Spinal cord (tissue), 10 donors: ENCODE results near the gene ZNF618. TPM values are rescaled to one million over a fixed set of nuclear protein-coding genes. Genes with fewer than 3 reads are reported as not detected.

Experiments used
- DNase-seq, 6 donors: peaks; one replicate each; pipeline versions ENCODE4 v3.0.0 to v3.0.0-alpha.2; 2013 to 2015; ENCODE audit warnings: low spot score in 6 of 6, low read depth in 4 of 6
- H3K27ac ChIP-seq: one replicate; pipeline ENCODE4 v1.5.1; 2013; ENCODE audit warnings: low read depth, low read length, control low read depth
- H3K27me3 ChIP-seq: one replicate; pipeline ENCODE4 v1.6.1; 2013; ENCODE audit warnings: low read length; ENCODE audit not compliant: control insufficient read depth, insufficient read depth
- H3K36me3 ChIP-seq: one replicate; pipeline ENCODE4 v1.6.1; 2013; ENCODE audit warnings: low read length; ENCODE audit not compliant: control insufficient read depth, insufficient read depth
- H3K4me1 ChIP-seq: one replicate; pipeline ENCODE4 v1.6.1; 2013; ENCODE audit warnings: low read length; ENCODE audit not compliant: control insufficient read depth, insufficient read depth
- H3K4me3 ChIP-seq: one replicate; pipeline ENCODE4 v1.5.1; 2013; ENCODE audit warnings: low read depth, low read length, control low read depth
- H3K9me3 ChIP-seq: one replicate; pipeline ENCODE4 v1.6.1; 2013; ENCODE audit warnings: low read length; ENCODE audit not compliant: control insufficient read depth, insufficient read depth
- WGBS: methylation state at CpG from one replicate; pipeline ENCODE4 v1.1.5; 2013; ENCODE audit warnings: missing lambda C conversion rate; ENCODE audit not compliant: insufficient coverage; 5-methylcytosine and 5-hydroxymethylcytosine counted together
- polyA plus RNA-seq, 2 donors: library from polyadenylated mRNA; unstranded; fragments of 120-200 nt; gene quantifications; one replicate each; pipeline ENCODE4 v1.2.1, GENCODE V29; 2013; ENCODE audit not compliant: insufficient read length in 2 of 2
- total RNA-seq, 2 donors: library from RNA; depleted of rRNA in 1 of 2; stranded (reverse); fragments of 120-200 nt in 1 of 2; fragments of >200 nt in 1 of 2; gene quantifications; one replicate each; pipeline versions ENCODE4 v1.2.3 to v1.2.4, GENCODE V29; 2013 to 2014
- donor health status: healthy.

The ZNF618 gene
- total and polyA plus RNA-seq, 4 donors: 7.7 to 17.0 (median 15.4) TPM

DNA sequence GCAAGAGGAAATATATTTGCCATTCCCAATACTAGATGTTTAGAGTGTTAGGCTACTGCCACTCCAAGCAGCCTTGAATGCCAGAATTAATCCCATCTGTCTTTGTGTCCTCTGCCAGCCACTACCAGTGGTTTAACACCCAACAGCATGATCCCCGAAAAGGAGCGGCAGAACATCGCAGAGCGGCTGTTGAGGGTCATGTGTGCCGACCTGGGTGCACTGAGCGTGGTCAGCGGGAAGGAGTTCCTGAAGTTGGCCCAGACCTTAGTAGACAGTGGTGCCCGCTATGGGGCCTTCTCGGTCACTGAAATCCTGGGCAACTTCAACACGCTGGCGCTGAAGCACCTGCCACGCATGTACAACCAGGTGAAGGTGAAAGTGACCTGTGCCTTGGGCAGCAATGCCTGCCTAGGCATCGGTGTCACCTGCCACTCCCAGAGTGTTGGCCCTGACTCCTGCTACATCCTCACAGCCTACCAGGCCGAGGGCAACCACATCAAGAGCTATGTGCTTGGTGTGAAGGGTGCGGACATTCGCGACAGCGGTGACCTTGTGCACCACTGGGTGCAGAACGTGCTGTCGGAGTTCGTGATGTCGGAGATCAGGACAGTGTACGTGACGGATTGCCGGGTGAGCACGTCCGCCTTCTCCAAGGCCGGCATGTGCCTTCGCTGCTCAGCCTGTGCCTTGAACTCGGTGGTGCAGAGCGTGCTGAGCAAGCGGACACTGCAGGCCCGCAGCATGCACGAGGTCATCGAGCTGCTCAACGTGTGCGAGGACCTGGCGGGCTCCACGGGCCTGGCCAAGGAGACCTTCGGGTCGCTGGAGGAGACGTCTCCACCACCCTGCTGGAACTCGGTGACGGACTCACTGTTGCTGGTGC lies 172.7 kb downstream of the ZNF618 start:
- WGBS: 97% methylated on average over 44 of the region's 44 CpGs
- H3K4me3 ChIP-seq: no peak overlapping the region
- no peaks in the 10 kb centered on the region for H3K4me1 ChIP-seq
- no peaks in the 10 kb centered on the region for H3K27me3 ChIP-seq
- DNase-seq: no peak
- no peak overlapping the region for H3K27ac ChIP-seq
- peaks cover 40% of the 10 kb centered on the region for H3K36me3 ChIP-seq
- H3K9me3 ChIP-seq: peaks cover 2% of the 10 kb centered on the region

DNA sequence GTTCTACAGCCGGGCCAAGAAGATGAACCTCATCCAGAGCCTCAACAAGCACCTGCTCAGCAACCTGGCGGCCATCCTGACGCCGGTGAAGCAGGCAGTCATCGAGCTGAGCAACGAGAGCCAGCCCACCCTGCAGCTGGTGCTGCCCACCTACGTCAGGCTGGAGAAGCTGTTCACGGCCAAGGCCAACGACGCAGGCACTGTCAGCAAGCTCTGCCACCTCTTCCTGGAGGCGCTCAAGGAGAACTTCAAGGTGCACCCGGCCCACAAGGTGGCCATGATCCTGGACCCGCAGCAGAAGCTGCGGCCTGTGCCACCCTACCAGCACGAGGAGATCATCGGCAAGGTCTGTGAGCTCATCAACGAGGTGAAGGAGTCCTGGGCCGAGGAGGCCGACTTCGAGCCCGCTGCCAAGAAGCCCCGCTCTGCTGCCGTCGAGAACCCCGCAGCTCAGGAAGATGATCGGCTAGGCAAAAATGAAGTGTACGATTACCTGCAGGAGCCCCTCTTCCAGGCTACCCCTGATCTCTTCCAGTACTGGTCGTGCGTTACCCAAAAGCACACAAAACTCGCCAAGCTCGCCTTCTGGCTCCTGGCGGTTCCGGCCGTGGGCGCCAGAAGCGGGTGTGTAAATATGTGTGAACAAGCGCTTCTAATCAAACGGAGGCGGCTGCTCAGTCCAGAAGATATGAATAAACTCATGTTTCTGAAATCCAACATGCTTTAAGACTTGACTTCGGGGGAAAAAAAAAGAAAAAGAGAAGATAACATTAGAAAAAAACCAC lies 173.5 kb downstream of the ZNF618 start:
- H3K4me3 ChIP-seq: no peak overlapping the region
- no peak for DNase-seq
- no peaks in the 10 kb centered on the region for H3K27me3 ChIP-seq
- WGBS: 98% methylated on average over 27 of the region's 40 CpGs
- H3K9me3 ChIP-seq: peaks cover 2% of the 10 kb centered on the region
- peaks cover 40% of the 10 kb centered on the region for H3K36me3 ChIP-seq
- no peak overlapping the region for H3K27ac ChIP-seq
- H3K4me1 ChIP-seq: no peaks in the 10 kb centered on the region

DNA sequence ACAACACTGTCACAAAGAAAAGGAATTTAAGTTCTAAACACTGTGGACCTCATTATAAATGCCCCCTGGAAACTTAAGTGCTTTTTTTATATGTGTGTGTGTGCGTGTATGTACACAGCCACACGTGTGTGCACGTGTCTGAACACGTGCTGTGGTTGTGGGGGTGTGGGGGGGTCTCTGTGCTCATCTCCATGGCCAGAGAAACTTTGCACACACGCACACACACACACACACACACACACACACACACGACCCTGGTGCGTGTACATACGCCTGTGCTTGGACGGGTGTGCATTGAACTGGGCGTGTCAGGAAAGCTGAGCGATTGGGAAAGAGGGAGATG lies 174.1 kb downstream of the ZNF618 start:
- DNase-seq: no peak
- no peak overlapping the region for H3K4me3 ChIP-seq
- peaks cover 43% of the 10 kb centered on the region for H3K36me3 ChIP-seq
- WGBS: 87% methylated on average over 3 of the region's 11 CpGs
- no peaks in the 10 kb centered on the region for H3K27me3 ChIP-seq
- H3K27ac ChIP-seq: no peak overlapping the region
- H3K4me1 ChIP-seq: no peaks in the 10 kb centered on the region
- H3K9me3 ChIP-seq: no peaks in the 10 kb centered on the region

DNA sequence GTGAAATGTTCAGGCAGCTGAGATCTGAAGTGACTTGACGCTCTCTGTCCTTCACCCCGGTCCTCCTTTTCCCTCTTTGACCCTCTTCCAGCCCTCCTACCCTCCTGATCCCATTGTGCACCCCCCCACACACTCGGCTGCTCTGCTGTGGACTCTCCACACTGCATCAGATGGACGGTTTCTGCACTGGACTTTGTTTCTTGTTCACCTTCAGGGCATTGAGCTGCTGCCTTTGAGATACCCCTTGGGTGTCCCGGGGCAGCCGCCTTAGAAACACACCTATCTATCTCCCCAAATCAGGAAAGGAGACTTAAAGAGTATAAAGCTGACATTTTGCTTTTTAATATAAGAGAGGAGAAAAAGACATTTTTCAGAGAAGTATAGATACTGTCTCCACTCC lies 174.5 kb downstream of the ZNF618 start:
- no peak for DNase-seq
- 95% methylated on average over 3 of the region's 6 CpGs for WGBS
- peaks cover 44% of the 10 kb centered on the region for H3K36me3 ChIP-seq

DNA sequence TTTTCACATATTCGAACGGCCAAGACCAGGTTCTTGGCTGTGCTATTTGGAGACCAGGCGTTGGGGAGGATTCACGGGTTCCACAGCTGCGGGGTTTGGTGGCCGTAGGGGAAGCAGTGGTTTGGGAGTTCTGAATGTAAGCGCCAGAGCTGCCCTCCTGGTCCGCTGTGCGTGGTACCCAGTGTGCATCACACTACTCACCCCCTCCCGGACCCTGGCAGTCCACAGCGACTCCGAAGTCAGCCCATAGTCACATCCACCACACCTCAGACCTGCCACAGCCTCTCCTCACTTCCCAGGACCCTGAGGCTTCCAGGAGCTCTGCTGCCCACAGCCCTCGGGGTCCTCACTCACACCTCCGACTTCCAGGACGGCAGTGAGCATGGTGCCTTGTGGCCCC lies 175.2 kb downstream of the ZNF618 start:
- peaks cover 44% of the 10 kb centered on the region for H3K36me3 ChIP-seq
- no peak overlapping the region for H3K27ac ChIP-seq
- no peak for DNase-seq
- no peaks in the 10 kb centered on the region for H3K27me3 ChIP-seq
- 99% methylated on average over 8 of the region's 15 CpGs for WGBS
- no peaks in the 10 kb centered on the region for H3K9me3 ChIP-seq
- no peak overlapping the region for H3K4me3 ChIP-seq
- no peaks in the 10 kb centered on the region for H3K4me1 ChIP-seq

More for the DNA sequence above, 174.5 kb downstream of the ZNF618 start:
- no peak overlapping the region for H3K27ac ChIP-seq
- H3K4me1 ChIP-seq: no peaks in the 10 kb centered on the region
- H3K9me3 ChIP-seq: no peaks in the 10 kb centered on the region
- H3K4me3 ChIP-seq: no peak overlapping the region
- no peaks in the 10 kb centered on the region for H3K27me3 ChIP-seq

DNA sequence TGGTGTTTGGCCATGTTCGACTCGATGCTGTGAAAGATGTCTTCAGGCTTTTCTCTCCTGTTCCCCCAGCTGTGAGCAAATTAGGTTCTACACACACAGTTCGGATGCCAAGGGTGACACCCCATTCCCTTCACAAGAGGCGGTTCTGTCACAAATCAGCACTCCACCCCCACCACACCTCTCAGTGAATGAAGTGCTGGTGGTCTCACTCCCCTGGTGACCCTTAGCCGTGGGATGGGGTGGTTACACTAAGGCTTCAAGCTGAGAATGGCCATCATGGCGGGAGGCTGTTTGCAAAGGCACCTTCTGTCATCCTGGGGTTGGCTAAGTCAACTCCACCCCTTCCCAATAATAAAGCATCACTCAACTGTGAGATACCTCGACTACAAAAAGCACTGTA lies 175.6 kb downstream of the ZNF618 start:
- no peaks in the 10 kb centered on the region for H3K9me3 ChIP-seq
- no peak for DNase-seq
- no peak overlapping the region for H3K27ac ChIP-seq
- WGBS: 86% methylated on average over 4 of the region's 7 CpGs
- H3K36me3 ChIP-seq: peaks cover 44% of the 10 kb centered on the region
- no peaks in the 10 kb centered on the region for H3K27me3 ChIP-seq
- H3K4me3 ChIP-seq: no peak overlapping the region
- H3K4me1 ChIP-seq: no peaks in the 10 kb centered on the region

DNA sequence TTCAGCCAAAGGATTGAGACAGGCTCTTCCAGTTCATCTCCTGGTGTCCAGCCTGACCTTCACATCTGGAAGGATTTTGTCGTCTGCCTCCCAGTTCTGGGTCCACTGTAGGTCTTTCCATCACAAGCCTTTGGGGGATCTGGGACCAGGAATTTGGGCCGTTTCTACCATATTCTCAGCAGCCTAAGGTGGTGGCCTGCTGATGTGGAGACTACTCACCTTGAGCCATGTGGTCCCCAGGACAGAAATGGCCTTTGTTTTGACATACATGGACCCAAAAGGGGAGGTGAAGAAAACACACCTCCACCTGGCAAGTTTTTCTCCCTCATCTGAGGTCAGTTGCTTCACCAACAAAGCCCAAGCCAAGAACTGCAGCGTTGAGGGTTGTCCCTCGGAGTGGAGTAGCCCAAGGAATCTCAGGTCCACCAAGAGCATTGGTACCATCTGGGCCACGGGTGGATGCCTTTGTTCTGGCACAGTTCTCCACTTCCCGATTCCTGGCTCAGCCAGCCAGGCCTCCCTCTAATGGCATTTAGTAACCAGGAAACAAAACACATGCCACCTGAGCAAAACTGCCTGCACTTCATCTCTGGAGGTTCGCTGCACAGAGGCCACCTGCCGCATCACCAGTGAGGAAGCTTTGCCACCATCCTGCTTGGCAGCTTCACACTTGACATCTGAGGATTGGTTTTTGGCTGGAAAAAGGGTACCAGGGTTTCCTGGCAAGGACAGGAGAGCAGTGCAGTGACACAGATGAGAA lies 177.3 kb downstream of the ZNF618 start:
- Histone ChIP-seq H3K9me3 (no peaks in the 10 kb centered on the region), H3K27me3 (no peaks in the 10 kb centered on the region), H3K36me3 (peaks cover 42% of the 10 kb centered on the region), H3K27ac (no peak overlapping the region), H3K4me3 (no peak overlapping the region), H3K4me1 (no peaks in the 10 kb centered on the region)
- WGBS: 96% methylated on average over 8 of the region's 8 CpGs
- no peak for DNase-seq

DNA sequence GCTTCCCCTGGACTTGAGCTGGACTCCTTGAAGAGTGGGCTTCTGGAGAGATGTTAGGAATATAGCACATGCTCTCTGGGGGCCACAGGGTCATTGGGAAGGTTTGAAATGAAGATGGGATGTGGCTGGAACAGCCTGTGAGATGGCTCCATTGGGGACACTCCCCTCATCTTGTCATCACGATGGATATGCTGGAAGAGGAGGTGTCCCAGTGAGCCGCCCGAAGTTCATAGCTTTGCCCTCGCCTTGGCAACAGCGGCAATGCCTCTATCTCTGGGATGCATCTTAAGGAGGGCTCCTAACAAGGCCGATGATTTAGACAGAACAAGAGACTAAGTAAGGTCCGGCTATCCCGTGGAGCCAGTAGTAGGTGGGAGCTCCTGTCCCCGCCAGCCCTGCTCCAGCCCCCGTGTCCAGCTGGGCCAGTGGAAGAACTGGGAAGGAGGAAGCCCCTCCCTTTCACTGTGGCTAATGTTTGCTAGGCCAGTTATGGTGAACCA lies 178.1 kb downstream of the ZNF618 start:
- Histone ChIP-seq H3K4me3 (no peak overlapping the region), H3K36me3 (peaks cover 34% of the 10 kb centered on the region), H3K27ac (no peak overlapping the region), H3K27me3 (no peaks in the 10 kb centered on the region), H3K9me3 (no peaks in the 10 kb centered on the region), H3K4me1 (peaks cover 3% of the 10 kb centered on the region)
- 54% methylated on average over 8 of the region's 10 CpGs for WGBS
- DNase-seq: no peak

DNA sequence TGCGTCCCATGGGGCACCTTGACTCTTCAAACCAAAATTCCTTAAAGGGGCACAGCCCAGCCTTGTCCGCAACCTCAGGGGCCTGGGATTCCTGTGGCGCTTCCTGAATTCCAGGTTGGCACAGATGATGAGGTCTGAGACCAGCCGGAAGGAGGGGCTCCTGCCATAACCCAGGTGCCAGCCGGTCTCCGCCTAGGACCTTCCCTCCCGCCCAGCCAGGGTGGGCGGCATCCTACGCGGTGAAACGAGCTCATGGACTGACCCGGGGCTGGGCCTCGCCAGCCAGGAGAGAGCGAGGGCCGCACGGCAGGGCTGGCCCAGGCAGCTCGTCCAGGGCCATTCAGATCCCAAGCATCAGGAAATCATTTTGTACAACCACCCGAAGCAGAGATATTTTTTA lies 179.0 kb downstream of the ZNF618 start:
- DNase-seq: no peak

More for the DNA sequence above, 179.0 kb downstream of the ZNF618 start:
- Histone ChIP-seq H3K27ac (no peak overlapping the region), H3K4me1 (peaks cover 8% of the 10 kb centered on the region), H3K36me3 (peaks cover 27% of the 10 kb centered on the region), H3K27me3 (no peaks in the 10 kb centered on the region), H3K9me3 (no peaks in the 10 kb centered on the region), H3K4me3 (no peak overlapping the region)
- 93% methylated on average over 18 of the region's 18 CpGs for whole genome bisulfite sequencing
